Measurements from ENCODE around the gene AXIN1.
"Not testable (repeated sequence)": the region's sequence is repeated elsewhere in the genome, so short reads cannot be mapped to it uniquely, and the experiment has no call there.

Gene AXIN1

GRCh38 chr16:267562-267961 is 85.0 kb downstream of the AXIN1 start:
- ATAC-seq (ENCODE audit: low read depth); H3K27ac Mint-ChIP-seq; H3K4me1 Mint-ChIP-seq: not testable (repeated sequence)

DNA sequence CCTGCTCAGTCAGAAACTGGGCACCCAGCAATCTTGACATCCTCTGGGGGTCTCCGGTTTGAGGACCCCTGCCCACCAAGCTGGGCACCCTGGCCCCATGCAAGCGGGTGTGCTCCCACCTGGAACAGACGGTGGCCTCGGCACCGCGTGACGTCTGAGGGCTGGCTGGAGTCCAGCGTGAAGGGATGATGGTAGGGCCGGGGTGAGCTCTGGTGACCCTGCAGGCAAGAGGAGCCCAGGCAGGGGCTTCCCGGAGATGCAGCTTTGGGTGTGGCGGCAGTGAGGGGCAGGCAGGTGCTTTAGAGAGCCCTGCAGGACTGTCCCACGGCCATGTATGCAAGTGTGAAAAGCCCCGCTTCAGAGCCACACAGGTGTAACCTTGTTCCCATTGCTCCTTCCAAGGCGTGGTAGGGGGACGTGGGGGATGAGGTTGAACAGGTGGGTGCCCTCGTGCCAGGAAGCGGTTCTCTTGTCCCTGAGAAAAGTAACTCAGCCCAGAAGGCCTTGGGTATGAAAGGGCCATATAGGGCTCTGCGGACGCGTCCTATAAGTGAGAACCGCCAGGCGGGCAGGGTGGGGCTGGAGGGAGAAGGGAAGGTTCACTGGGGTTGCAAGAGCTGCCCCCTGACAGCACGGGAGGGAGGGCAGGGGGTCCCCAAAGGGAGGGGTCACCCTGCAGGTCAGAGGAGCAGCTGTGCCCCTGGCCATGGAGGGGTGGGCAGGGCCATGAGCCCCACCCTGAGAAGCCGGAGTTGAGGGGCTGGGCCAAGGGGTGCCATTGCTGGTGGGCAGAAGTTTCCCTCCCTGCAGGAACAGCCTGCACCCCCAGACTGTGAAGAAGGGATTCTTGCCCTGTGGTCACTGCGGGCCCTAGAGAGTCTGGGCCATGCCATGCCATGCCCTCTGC is 86.0 kb downstream of the AXIN1 start:
- no peak for ATAC-seq (ENCODE audit: low read depth)

More at GRCh38 chr16:267562-267961, 85.0 kb downstream of the AXIN1 start:
- not testable (repeated sequence) for H3K9me3 Mint-ChIP-seq; DNase-seq (ENCODE audit: low spot score in 2 of 2); H3K36me3 Mint-ChIP-seq; H3K27me3 Mint-ChIP-seq; H3K4me3 Mint-ChIP-seq

GRCh38 chr16:265711-266110 is 86.8 kb downstream of the AXIN1 start:
- Mint-ChIP-seq H3K27ac (no peak overlapping the region), H3K4me1 (peaks cover 5% of the 10 kb centered on the region), H3K36me3 (peaks cover 10% of the 10 kb centered on the region), H3K4me3 (no peak overlapping the region), H3K27me3 (no peaks in the 10 kb centered on the region), H3K9me3 (no peaks in the 10 kb centered on the region)
- ATAC-seq (ENCODE audit: low read depth) (no peak), DNase-seq (ENCODE audit: low spot score in 2 of 2) (no peak)

More for the DNA sequence above, 86.0 kb downstream of the AXIN1 start:
- no peak for DNase-seq (ENCODE audit: low spot score in 2 of 2)
- peaks cover 9% of the 10 kb centered on the region for H3K36me3 Mint-ChIP-seq
- H3K27me3 Mint-ChIP-seq, result no peaks in the 10 kb centered on the region
- H3K9me3 Mint-ChIP-seq, result no peaks in the 10 kb centered on the region
- H3K4me1 Mint-ChIP-seq, result peaks cover 5% of the 10 kb centered on the region
- no peak overlapping the region for H3K4me3 Mint-ChIP-seq
- H3K27ac Mint-ChIP-seq, result no peak overlapping the region

DNA sequence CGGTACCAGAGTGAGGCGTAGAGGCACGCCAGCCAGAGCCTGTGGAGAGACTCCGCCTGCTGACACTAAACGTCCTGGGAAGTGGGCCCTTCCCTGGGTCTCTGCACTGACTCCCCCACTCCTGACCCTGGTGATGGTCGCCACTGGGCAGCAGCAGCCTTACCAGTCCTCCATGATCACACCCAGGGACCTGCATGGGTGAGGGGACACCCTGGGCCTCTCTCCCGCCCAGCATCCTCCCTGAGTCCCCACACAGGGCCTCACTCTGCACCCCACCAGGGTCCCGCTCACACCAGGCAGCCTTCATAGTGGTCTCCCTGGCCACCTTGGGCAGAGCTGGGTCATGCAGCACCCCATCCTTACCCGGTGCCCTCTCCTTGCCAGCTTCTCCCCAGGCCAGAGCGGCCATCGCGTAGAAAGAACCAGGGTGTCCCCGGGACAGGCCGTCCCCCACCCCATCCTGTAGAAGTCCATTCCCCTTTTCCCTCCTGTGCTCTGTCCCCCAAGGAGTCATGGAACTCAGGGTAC is 87.5 kb downstream of the AXIN1 start:
- no peak for ATAC-seq (ENCODE audit: low read depth)
- Mint-ChIP-seq H3K27me3 (no peaks in the 10 kb centered on the region), H3K36me3 (peaks cover 12% of the 10 kb centered on the region), H3K4me3 (no peak overlapping the region), H3K9me3 (no peaks in the 10 kb centered on the region), H3K27ac (no peak overlapping the region), H3K4me1 (peaks cover 5% of the 10 kb centered on the region)
- DNase-seq (ENCODE audit: low spot score in 2 of 2), result no peak

DNA sequence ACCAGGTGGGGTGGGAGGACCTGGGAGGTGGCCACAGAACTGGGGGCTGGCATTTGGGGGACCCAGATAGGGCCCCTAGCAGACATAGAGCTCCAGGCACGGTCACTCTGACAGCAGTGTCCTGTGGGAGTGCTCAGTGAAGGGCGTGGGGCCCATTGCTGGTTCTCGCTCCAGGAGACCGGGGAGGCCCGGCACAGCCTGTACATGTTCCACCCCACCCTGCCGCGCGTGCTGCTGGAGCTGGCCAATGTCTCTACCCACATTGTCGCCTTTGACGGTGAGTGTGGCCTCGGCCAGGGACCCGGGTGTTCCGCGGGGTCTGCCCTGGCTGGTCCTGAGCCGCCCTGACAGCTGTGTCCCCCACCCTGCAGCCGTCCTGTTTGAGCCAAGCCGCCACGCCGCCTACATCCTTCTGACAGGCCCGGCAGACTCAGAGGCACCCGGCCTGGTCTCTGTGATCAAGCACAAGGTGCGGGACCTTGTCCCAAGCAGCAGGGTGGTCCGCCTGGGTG is 88.0 kb downstream of the AXIN1 start:
- Mint-ChIP-seq H3K4me3 (no peak overlapping the region), H3K27ac (no peak overlapping the region), H3K36me3 (peaks cover 12% of the 10 kb centered on the region), H3K4me1 (peaks cover 5% of the 10 kb centered on the region), H3K27me3 (no peaks in the 10 kb centered on the region), H3K9me3 (no peaks in the 10 kb centered on the region)
- ATAC-seq (ENCODE audit: low read depth), result no peak
- no peak for DNase-seq (ENCODE audit: low spot score in 2 of 2)

GRCh38 chr16:263944-264343 is 88.6 kb downstream of the AXIN1 start:
- H3K36me3 Mint-ChIP-seq, result peaks cover 12% of the 10 kb centered on the region
- ATAC-seq (ENCODE audit: low read depth), result no peak

GRCh38 chr16:263182-263774 is 89.2 kb downstream of the AXIN1 start:
- Mint-ChIP-seq H3K27me3 (no peaks in the 10 kb centered on the region), H3K4me1 (peaks cover 5% of the 10 kb centered on the region), H3K9me3 (no peaks in the 10 kb centered on the region), H3K36me3 (peaks cover 12% of the 10 kb centered on the region), H3K4me3 (no peak overlapping the region), H3K27ac (no peak overlapping the region)
- ATAC-seq (ENCODE audit: low read depth) (no peak), DNase-seq (ENCODE audit: low spot score in 2 of 2) (no peak)

More at GRCh38 chr16:263944-264343, 88.6 kb downstream of the AXIN1 start:
- Mint-ChIP-seq H3K4me3 (no peak overlapping the region), H3K27ac (no peak overlapping the region), H3K27me3 (no peaks in the 10 kb centered on the region), H3K9me3 (no peaks in the 10 kb centered on the region), H3K4me1 (peaks cover 5% of the 10 kb centered on the region)
- DNase-seq (ENCODE audit: low spot score in 2 of 2), result no peak

DNA sequence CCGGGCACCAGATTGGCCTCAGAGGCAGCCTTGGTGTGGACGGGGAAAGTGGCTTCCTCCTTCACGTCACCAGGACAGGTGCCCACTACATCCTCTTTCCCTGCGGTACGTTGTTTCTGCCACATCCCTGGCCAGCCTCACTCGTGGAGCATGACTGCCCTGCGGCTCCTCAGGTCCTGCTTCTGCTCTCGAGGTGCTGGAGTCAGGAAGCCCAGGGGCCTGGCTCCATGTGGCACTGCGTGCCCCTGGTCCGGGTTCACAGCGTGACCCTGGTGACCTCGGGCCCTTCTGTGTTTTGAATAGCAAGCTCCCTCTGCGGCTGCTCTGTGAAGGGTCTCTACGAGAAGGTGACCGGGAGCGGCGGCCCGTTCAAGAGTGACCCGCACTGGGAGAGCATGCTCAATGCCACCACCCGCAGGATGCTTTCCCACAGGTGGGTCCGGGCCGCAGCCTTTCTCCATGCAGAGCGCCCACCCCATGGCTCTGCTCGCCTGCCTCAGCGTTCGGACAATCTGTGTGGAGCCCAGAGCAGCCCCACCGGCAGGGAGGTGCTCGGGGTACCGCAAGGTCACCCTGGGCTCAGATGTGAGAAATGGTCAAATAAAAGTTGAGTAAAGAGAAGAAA is 90.3 kb downstream of the AXIN1 start:
- Mint-ChIP-seq H3K4me3 (no peak overlapping the region), H3K27ac (no peak overlapping the region), H3K27me3 (no peaks in the 10 kb centered on the region), H3K36me3 (peaks cover 12% of the 10 kb centered on the region), H3K4me1 (peaks cover 3% of the 10 kb centered on the region), H3K9me3 (no peaks in the 10 kb centered on the region)
- DNase-seq (ENCODE audit: low spot score in 2 of 2) (no peak), ATAC-seq (ENCODE audit: low read depth) (no peak)

GRCh38 chr16:261031-261691 is 91.4 kb downstream of the AXIN1 start:
- H3K27me3 Mint-ChIP-seq, result no peaks in the 10 kb centered on the region
- peaks cover 13% of the 10 kb centered on the region for H3K36me3 Mint-ChIP-seq
- no peak overlapping the region for H3K27ac Mint-ChIP-seq
- H3K9me3 Mint-ChIP-seq, result no peaks in the 10 kb centered on the region
- H3K4me3 Mint-ChIP-seq, result no peak overlapping the region
- DNase-seq (ENCODE audit: low spot score in 2 of 2), result no peak
- no peak for ATAC-seq (ENCODE audit: low read depth)
- peaks cover 2% of the 10 kb centered on the region for H3K4me1 Mint-ChIP-seq

DNA sequence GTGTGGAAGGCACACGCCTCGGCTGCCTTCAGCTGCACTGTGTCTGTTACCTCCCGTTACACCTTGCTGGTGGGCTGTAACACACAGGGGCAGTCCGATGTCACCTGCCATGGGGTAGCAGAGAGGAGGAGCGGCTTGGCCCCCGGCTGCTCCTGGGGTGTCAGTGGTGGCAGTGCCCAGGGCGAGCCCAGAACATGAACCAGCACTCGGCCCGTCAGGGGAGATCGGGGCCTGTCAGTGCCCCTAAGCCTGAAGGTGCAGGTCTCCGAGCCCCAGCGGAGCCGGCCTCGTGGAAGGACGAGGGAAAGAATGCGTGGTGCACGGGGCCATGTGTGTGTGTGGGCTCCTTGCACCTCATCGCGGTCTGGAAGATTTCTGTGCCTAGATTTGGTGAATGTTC is 92.2 kb downstream of the AXIN1 start:
- no peak overlapping the region for H3K27ac Mint-ChIP-seq
- ATAC-seq (ENCODE audit: low read depth) (no peak), DNase-seq (ENCODE audit: low spot score in 2 of 2) (no peak)
- no peaks in the 10 kb centered on the region for H3K9me3 Mint-ChIP-seq
- H3K27me3 Mint-ChIP-seq, result no peaks in the 10 kb centered on the region
- no peaks in the 10 kb centered on the region for H3K4me1 Mint-ChIP-seq
- H3K36me3 Mint-ChIP-seq, result peaks cover 16% of the 10 kb centered on the region
- H3K4me3 Mint-ChIP-seq, result no peak overlapping the region

DNA sequence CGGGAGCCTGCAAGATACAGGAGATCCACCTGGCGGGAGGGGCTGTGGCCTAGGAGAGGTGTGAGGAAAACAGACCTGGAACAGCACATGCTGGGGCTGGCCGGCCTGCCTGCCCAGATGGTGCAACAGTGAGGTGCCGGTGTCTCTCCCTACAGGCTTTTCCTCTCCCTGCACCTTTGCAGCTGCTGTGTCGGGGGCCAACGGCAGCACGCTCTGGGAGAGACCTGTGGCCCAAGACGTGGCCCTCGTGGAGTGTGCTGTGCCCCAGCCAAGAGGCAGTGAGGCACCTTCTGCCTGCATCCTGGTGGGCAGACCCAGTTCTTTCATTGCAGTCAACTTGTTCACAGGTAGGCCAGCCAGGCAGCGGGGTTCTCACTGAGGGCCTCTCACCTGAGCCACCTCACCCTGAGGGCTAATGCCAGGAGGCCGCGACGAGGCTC is 92.7 kb downstream of the AXIN1 start:
- H3K4me3 Mint-ChIP-seq, result no peak overlapping the region
- H3K36me3 Mint-ChIP-seq, result peaks cover 19% of the 10 kb centered on the region
- no peak overlapping the region for H3K27ac Mint-ChIP-seq
- H3K4me1 Mint-ChIP-seq, result no peaks in the 10 kb centered on the region
- H3K9me3 Mint-ChIP-seq, result no peaks in the 10 kb centered on the region
- DNase-seq (ENCODE audit: low spot score in 2 of 2) (no peak), ATAC-seq (ENCODE audit: low read depth) (no peak)
- no peaks in the 10 kb centered on the region for H3K27me3 Mint-ChIP-seq

- Mint-ChIP-seq H3K36me3 (peaks cover 19% of the 10 kb centered on the region), H3K4me3 (no peak overlapping the region), H3K4me1 (no peaks in the 10 kb centered on the region), H3K9me3 (no peaks in the 10 kb centered on the region), H3K27me3 (no peaks in the 10 kb centered on the region), H3K27ac (no peak overlapping the region)
- no peak for ATAC-seq (ENCODE audit: low read depth)
- no peak for DNase-seq (ENCODE audit: low spot score in 2 of 2)
Observed at GRCh38 chr16:259226-259625, 93.3 kb downstream of the AXIN1 start.

DNA sequence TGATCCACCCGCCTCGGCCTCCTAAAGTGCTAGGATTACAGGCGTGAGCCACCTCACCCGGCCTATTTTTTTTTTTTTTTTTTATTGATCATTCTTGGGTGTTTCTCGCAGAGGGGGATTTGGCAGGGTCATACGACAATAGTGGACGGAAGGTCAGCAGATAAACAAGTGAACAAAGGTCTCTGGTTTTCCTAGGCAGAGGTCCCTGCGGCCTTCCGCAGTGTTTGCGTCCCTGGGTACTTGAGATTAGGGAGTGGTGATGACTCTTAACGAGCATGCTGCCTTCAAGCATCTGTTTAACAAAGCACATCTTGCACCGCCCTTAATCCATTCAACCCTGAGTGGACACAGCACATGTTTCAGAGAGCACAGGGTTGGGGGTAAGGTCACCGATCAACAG is 94.4 kb downstream of the AXIN1 start:
- not testable (repeated sequence) for H3K27ac Mint-ChIP-seq; DNase-seq (ENCODE audit: low spot score in 2 of 2); ATAC-seq (ENCODE audit: low read depth); H3K4me3 Mint-ChIP-seq; H3K4me1 Mint-ChIP-seq; H3K9me3 Mint-ChIP-seq; H3K27me3 Mint-ChIP-seq
- peaks cover 16% of the 10 kb centered on the region for H3K36me3 Mint-ChIP-seq

All from memory B cell (primary cell).